Stomach smooth muscle (tissue), 2 donors: Measurements from ENCODE around the gene YDJC.
"Not testable (repeated sequence)": the region's sequence is repeated elsewhere in the genome, so short reads cannot be mapped to it uniquely, and the experiment has no call there.

Experiments used
- H3K27ac ChIP-seq: one replicate; pipeline ENCODE4 v1.7.0; 2013; ENCODE audit warnings: mild to moderate bottlenecking, low read length, inconsistent platforms
- H3K27me3 ChIP-seq, 2 donors: one replicate each; pipeline ENCODE4 v1.7.0; 2013; ENCODE audit warnings: low read length in 2 of 2; ENCODE audit not compliant: insufficient read depth in 2 of 2, control insufficient read depth in 1 of 2
- H3K36me3 ChIP-seq, 2 donors: one replicate each; pipeline ENCODE4 v1.7.0; 2013; ENCODE audit warnings: low read length in 2 of 2; ENCODE audit not compliant: control insufficient read depth in 2 of 2, insufficient read depth in 2 of 2
- H3K4me1 ChIP-seq: one replicate; pipeline ENCODE4 v1.7.0; 2013; ENCODE audit warnings: low read length; ENCODE audit not compliant: control insufficient read depth, insufficient read depth
- H3K4me3 ChIP-seq, 2 donors: one replicate each; pipeline ENCODE4 v1.7.0; 2013; ENCODE audit warnings: low read length in 2 of 2
- H3K9ac ChIP-seq, 2 donors: one replicate each; pipeline ENCODE4 v1.7.0; 2013; ENCODE audit warnings: low read length in 2 of 2, mild to moderate bottlenecking in 1 of 2
- H3K9me3 ChIP-seq, 2 donors: one replicate each; pipeline ENCODE4 v1.7.0; 2013; ENCODE audit warnings: low read length in 2 of 2; ENCODE audit not compliant: control insufficient read depth in 2 of 2
- donor health status: healthy.
- donor health status: Pancreatic carcinoma.

YDJC gene

GRCh38 chr22:21589396-21589795, 40.4 kb downstream of the YDJC start:
- Histone ChIP-seq H3K9me3 (no peaks in the 10 kb centered on the region), H3K27ac (no peak overlapping the region), H3K9ac (no peak overlapping the region), H3K36me3 (peaks cover 16% of the 10 kb centered on the region in 2 donors), H3K27me3 (no peaks in the 10 kb centered on the region), H3K4me3 (no peak overlapping the region), H3K4me1 (peaks cover 29% of the 10 kb centered on the region)

- no peak overlapping the region for H3K9ac ChIP-seq
- H3K27ac ChIP-seq, result peak overlapping the region; percentile 24
- no peaks in the 10 kb centered on the region for H3K9me3 ChIP-seq
- H3K27me3 ChIP-seq, result no peaks in the 10 kb centered on the region
- H3K36me3 ChIP-seq, result peaks cover 2 to 4% of the 10 kb centered on the region in 2 donors
- H3K4me3 ChIP-seq, result no peak overlapping the region
- peaks cover 30% of the 10 kb centered on the region for H3K4me1 ChIP-seq
Observed at GRCh38 chr22:21587803-21588611, 41.8 kb downstream of the YDJC start.

- peaks cover 17% of the 10 kb centered on the region for H3K4me1 ChIP-seq
Observed at GRCh38 chr22:21585389-21585788, 44.4 kb downstream of the YDJC start.

GRCh38 chr22:21582801-21583740, 46.8 kb downstream of the YDJC start:
- H3K4me1 ChIP-seq, result peaks cover 20% of the 10 kb centered on the region
- no peak overlapping the region for H3K4me3 ChIP-seq
- H3K27ac ChIP-seq, result no peak overlapping the region
- no peaks in the 10 kb centered on the region for H3K9me3 ChIP-seq
- peaks cover 0 to 2% of the 10 kb centered on the region in 2 donors for H3K36me3 ChIP-seq
- H3K27me3 ChIP-seq, result no peaks in the 10 kb centered on the region
- no peak overlapping the region for H3K9ac ChIP-seq

More at GRCh38 chr22:21585389-21585788, 44.4 kb downstream of the YDJC start:
- no peaks in the 10 kb centered on the region for H3K9me3 ChIP-seq
- H3K27ac ChIP-seq, result no peak overlapping the region
- H3K27me3 ChIP-seq, result no peaks in the 10 kb centered on the region
- peaks cover 0 to 2% of the 10 kb centered on the region in 2 donors for H3K36me3 ChIP-seq
- no peak overlapping the region for H3K4me3 ChIP-seq
- H3K9ac ChIP-seq, result no peak overlapping the region

DNA sequence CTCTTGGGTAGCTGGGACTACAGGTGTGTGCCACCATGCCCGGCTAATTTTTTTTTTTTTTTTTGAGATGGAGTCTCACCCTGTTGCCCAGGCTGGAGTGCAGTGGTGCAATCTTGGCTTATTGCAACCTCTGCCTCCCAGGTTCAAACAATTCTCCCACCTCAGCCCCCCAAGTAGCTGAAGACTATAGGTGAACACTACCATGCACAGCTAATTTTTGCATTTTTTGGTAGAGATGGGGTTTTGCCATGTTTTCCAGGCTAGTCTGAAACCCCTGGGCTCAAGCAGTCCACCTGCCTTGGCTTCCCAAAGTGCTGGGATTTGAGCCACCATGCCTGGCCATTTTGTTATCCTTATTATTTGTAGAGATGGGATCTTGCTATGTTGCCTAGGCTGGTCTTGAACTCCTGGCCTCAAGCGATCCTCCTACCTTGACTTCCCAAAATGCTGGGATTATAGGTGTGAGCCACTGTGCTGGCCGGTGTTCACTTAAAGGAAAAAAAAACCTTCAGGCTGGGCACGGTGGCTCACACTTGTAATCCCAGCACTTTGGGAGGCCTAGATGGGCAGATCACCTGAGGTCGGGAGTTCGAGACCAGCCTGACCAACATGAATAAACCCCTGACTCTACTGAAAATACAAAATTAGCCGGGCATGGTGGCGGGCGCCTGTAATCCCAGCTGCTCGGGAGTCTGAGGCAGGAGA, 48.7 kb downstream of the YDJC start:
- H3K27ac ChIP-seq, H3K4me3 ChIP-seq, H3K27me3 ChIP-seq, H3K9ac ChIP-seq, H3K9me3 ChIP-seq, H3K36me3 ChIP-seq: not testable (repeated sequence)
- H3K4me1 ChIP-seq, result peaks cover 19% of the 10 kb centered on the region

GRCh38 chr22:21580623-21581007, 49.2 kb downstream of the YDJC start:
- H3K27me3 ChIP-seq, H3K36me3 ChIP-seq, H3K4me3 ChIP-seq, H3K9ac ChIP-seq, H3K27ac ChIP-seq, H3K9me3 ChIP-seq: not testable (repeated sequence)
- peaks cover 19% of the 10 kb centered on the region for H3K4me1 ChIP-seq

DNA sequence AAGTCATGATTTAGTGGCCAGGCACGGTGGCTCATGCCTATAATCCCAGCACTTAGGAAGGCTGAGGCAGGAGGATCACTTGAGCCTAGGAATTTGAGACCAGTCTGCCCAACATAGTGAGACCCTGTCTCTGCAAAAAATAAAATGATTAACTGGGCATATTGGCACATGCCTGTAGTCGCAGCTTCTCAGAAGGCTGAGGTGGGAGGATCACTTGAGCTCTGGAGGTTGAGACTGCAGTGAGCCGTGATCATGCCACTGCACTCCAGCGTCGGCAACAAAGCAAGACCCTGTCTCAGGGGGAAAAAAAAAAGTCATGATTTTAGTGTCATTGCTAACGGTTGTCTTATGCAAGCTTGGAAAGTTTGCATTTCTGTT, 50.4 kb downstream of the YDJC start:
- H3K27ac ChIP-seq, result no peak overlapping the region
- H3K4me1 ChIP-seq, result peaks cover 20% of the 10 kb centered on the region
- no peak overlapping the region for H3K4me3 ChIP-seq

More for the DNA sequence above, 50.4 kb downstream of the YDJC start:
- no peaks in the 10 kb centered on the region for H3K36me3 ChIP-seq
- H3K9me3 ChIP-seq, result no peaks in the 10 kb centered on the region
- no peak overlapping the region for H3K9ac ChIP-seq
- H3K27me3 ChIP-seq, result no peaks in the 10 kb centered on the region
